Caco-2 (cell line): ENCODE data around the gene C1orf74. TPM values are rescaled to one million over a fixed set of nuclear protein-coding genes. Genes with fewer than 3 reads are reported as not detected.

ENCODE experiments used
- BruUV-seq: library from RNA; stranded (reverse); fragments of 400-500 nt; replicated peaks from 2 replicates; lab custom pipeline; 2021; lab: Mats Ljungman, UMichigan
- CTCF ChIA-PET: fragments of 300-600 bp; sonication (Branson Sonifier 250); formaldehyde crosslinking; loops from one replicate; lab custom pipeline; 2022; ENCODE audit warnings: antibody characterized with exemption; lab: Charles Lee
- POLR2A ChIA-PET: fragments of 300-600 bp; sonication (Branson Sonifier 250); formaldehyde crosslinking; loops from one replicate; lab custom pipeline; 2022; ENCODE audit warnings: antibody characterized with exemption; lab: Charles Lee
- DNase-seq, 2 experiments: peaks; one replicate each; pipeline versions ENCODE4 v3.0.0 to v3.0.0-alpha.2; 2020 to 2022
- H3K27me3 ChIP-seq: replicated peaks from 2 replicates; pipeline ENCODE4 v1.6.0; 2011; ENCODE audit warnings: low read length; ENCODE audit not compliant: control insufficient read depth, insufficient read depth
- H3K36me3 ChIP-seq: 2 replicates; pipeline ENCODE4 v1.5.1; 2011; ENCODE audit warnings: low read length; ENCODE audit not compliant: control insufficient read depth, insufficient read depth
- H3K4me1 ChIP-seq: fragments of 250-450 bp; sonication (Bioruptor Pico); 2 replicates; pipeline ENCODE4 v1.5.1; 2020; ENCODE audit warnings: mild to moderate bottlenecking
- H3K4me3 ChIP-seq: 2 replicates; pipeline ENCODE4 v1.5.1; 2011; ENCODE audit warnings: low read depth, mild to moderate bottlenecking, control low read depth, low read length
- H3K9me3 ChIP-seq: fragments of 250-450 bp; sonication (Bioruptor Pico); 2 replicates; pipeline ENCODE4 v1.5.1; 2020; ENCODE audit warnings: mild to moderate bottlenecking, moderate library complexity
- H3K27ac Mint-ChIP-seq: one replicate; pipeline ENCODE4 v1.8.0; 2022; ENCODE audit warnings: mixed read lengths; ENCODE audit not compliant: unreplicated experiment
- H3K27me3 Mint-ChIP-seq: one replicate; pipeline ENCODE4 v1.8.0; 2022; ENCODE audit warnings: mixed read lengths; ENCODE audit not compliant: insufficient read depth, unreplicated experiment
- H3K36me3 Mint-ChIP-seq: one replicate; pipeline ENCODE4 v1.8.0; 2022; ENCODE audit warnings: mild to moderate bottlenecking, mixed read lengths; ENCODE audit not compliant: insufficient read depth, unreplicated experiment
- H3K4me1 Mint-ChIP-seq: one replicate; pipeline ENCODE4 v1.8.0; 2022; ENCODE audit warnings: low read depth, mixed read lengths; ENCODE audit not compliant: unreplicated experiment
- H3K4me3 Mint-ChIP-seq: one replicate; pipeline ENCODE4 v1.8.0; 2022; ENCODE audit warnings: mild to moderate bottlenecking, moderate library complexity, mixed read lengths; ENCODE audit not compliant: unreplicated experiment
- H3K9me3 Mint-ChIP-seq: one replicate; pipeline ENCODE4 v1.8.0; 2022; ENCODE audit warnings: mixed read lengths; ENCODE audit not compliant: unreplicated experiment
- CTCF ChIP-seq, 2 experiments: fragments of 200-600 bp in 1 of 2; IDR thresholded peaks; 1 replicate in 1 of 2; 2 replicates in 1 of 2; pipeline versions ENCODE4 v1.5.1 to v1.8.0; 2011 to 2022; ENCODE audit warnings: antibody characterized with exemption in 1 of 2, control low read depth in 1 of 2, inconsistent platforms in 1 of 2, low read depth in 1 of 2, low read length in 1 of 2, mild to moderate bottlenecking in 1 of 2, moderate library complexity in 1 of 2; ENCODE audit not compliant: insufficient read depth in 1 of 2, severe bottlenecking in 1 of 2, unreplicated experiment in 1 of 2
- intact Hi-C: fragments of 100-400 bp; cut with micrococcal nuclease; formaldehyde crosslinking; loops from one replicate; pipeline ENCODE4 v1.10.0; 2022; ENCODE audit not compliant: unreplicated experiment
- total RNA-seq: library from RNA; stranded (reverse); gene quantifications from 2 replicates; pipeline ENCODE4 v1.2.3, GENCODE V29; 2022

The C1orf74 gene
- total RNA-seq, 1 experiment from 2014 or later, result 4.5 TPM

- no peak overlapping the region for H3K4me3 ChIP-seq
- no peak for TF ChIP-seq CTCF (IDR thresholded peaks at IDR 0.05; ENCODE audit: insufficient read depth in 1 of 2, low read depth in 1 of 2, low read length in 1 of 2, severe bottlenecking in 1 of 2, unreplicated experiment in 1 of 2)
- no peak overlapping the region for H3K27ac Mint-ChIP-seq
- H3K9me3 Mint-ChIP-seq, result no peaks in the 10 kb centered on the region
- no peaks in the 10 kb centered on the region for H3K27me3 ChIP-seq
- H3K4me1 Mint-ChIP-seq, result peaks cover 16% of the 10 kb centered on the region
- H3K4me1 ChIP-seq, result peaks cover 5% of the 10 kb centered on the region; the same call in 1 of the 2 replicates
- H3K36me3 ChIP-seq, result no peaks in the 10 kb centered on the region
- no peaks in the 10 kb centered on the region for H3K27me3 Mint-ChIP-seq
- H3K36me3 Mint-ChIP-seq, result no peaks in the 10 kb centered on the region
- no peak for DNase-seq
- CTCF ChIA-PET, result no interaction called here
- intact Hi-C loops, result no loop called here
- POLR2A ChIA-PET, result no interaction called here
- no peaks in the 10 kb centered on the region for H3K9me3 ChIP-seq
- no TSS peak for BruUV-seq
- no peak overlapping the region for H3K4me3 Mint-ChIP-seq
These were observed 25.3 kb upstream of the C1orf74 start for GRCh38 chr1:209809611-209810010.

GRCh38 chr1:209808059-209808581 is 23.8 kb upstream of the C1orf74 start:
- POLR2A ChIA-PET, result no interaction called here
- H3K9me3 Mint-ChIP-seq, result no peaks in the 10 kb centered on the region
- no peak overlapping the region for H3K27ac Mint-ChIP-seq

GRCh38 chr1:209807509-209807908 is 23.1 kb upstream of the C1orf74 start:
- BruUV-seq, result no TSS peak
- CTCF ChIA-PET, result interaction anchor here (0.6 to 0.7 kb wide), 2 partner anchors 33 to 184 kb away, joined by 3 read pairs; no protein-coding TSS in a partner anchor

More at GRCh38 chr1:209808059-209808581, 23.8 kb upstream of the C1orf74 start:
- BruUV-seq, result no TSS peak
- Mint-ChIP-seq H3K36me3 (no peaks in the 10 kb centered on the region), H3K4me1 (peaks cover 23% of the 10 kb centered on the region), H3K27me3 (no peaks in the 10 kb centered on the region), H3K4me3 (no peak overlapping the region)
- TF ChIP-seq CTCF (IDR thresholded peaks at IDR 0.05; ENCODE audit: insufficient read depth in 1 of 2, low read depth in 1 of 2, low read length in 1 of 2, severe bottlenecking in 1 of 2, unreplicated experiment in 1 of 2), result no peak
- Histone ChIP-seq H3K27me3 (no peaks in the 10 kb centered on the region), H3K4me3 (no peak overlapping the region), H3K36me3 (no peaks in the 10 kb centered on the region), H3K4me1 (peaks cover 5% of the 10 kb centered on the region; the same call in 1 of the 2 replicates), H3K9me3 (no peaks in the 10 kb centered on the region)
- CTCF ChIA-PET, result interaction anchor here (0.6 to 0.7 kb wide), 2 partner anchors 19 to 184 kb away, joined by 3 read pairs; no protein-coding TSS in a partner anchor
- DNase-seq, result peak; percentile 30 to 60
- intact Hi-C loops, result no loop called here

More at GRCh38 chr1:209807509-209807908, 23.1 kb upstream of the C1orf74 start:
- Histone ChIP-seq H3K9me3 (no peaks in the 10 kb centered on the region), H3K27me3 (no peaks in the 10 kb centered on the region), H3K4me3 (no peak overlapping the region), H3K36me3 (no peaks in the 10 kb centered on the region), H3K4me1 (peaks cover 5% of the 10 kb centered on the region; the same call in 1 of the 2 replicates)
- DNase-seq, result no peak
- Mint-ChIP-seq H3K36me3 (no peaks in the 10 kb centered on the region), H3K27ac (no peak overlapping the region), H3K4me1 (peaks cover 23% of the 10 kb centered on the region), H3K27me3 (no peaks in the 10 kb centered on the region), H3K9me3 (no peaks in the 10 kb centered on the region), H3K4me3 (no peak overlapping the region)
- POLR2A ChIA-PET, result interaction anchor here (0.6 kb wide), 1 partner anchor 14 kb away, joined by 5 read pairs; no protein-coding TSS in a partner anchor
- TF ChIP-seq CTCF (IDR thresholded peaks at IDR 0.05; ENCODE audit: insufficient read depth in 1 of 2, low read depth in 1 of 2, low read length in 1 of 2, severe bottlenecking in 1 of 2, unreplicated experiment in 1 of 2), result no peak
- intact Hi-C loops, result no loop called here
